Measurements from ENCODE around the gene KLF7.

KLF7 gene

DNA sequence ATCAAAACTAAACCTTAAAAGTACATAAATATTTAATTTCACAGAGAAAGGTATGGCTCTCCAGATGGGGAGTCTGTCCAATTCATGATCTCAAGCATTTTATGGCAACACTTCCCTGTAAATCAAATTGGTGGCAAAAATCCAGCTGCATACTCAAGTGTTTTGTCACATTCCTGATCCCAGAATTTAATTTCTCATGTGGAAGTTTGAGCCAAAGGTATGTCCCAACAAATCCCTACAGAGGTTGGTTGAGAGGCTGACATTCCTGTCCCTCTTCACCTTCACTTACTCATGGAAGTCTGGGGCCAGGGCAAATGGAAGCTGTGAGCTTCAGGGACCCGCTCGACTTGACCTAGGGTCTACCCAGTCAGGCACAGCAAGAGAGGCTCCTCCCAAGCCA lies 17.7 kb downstream of the KLF7 start:
- no peak for DNase-seq

DNA sequence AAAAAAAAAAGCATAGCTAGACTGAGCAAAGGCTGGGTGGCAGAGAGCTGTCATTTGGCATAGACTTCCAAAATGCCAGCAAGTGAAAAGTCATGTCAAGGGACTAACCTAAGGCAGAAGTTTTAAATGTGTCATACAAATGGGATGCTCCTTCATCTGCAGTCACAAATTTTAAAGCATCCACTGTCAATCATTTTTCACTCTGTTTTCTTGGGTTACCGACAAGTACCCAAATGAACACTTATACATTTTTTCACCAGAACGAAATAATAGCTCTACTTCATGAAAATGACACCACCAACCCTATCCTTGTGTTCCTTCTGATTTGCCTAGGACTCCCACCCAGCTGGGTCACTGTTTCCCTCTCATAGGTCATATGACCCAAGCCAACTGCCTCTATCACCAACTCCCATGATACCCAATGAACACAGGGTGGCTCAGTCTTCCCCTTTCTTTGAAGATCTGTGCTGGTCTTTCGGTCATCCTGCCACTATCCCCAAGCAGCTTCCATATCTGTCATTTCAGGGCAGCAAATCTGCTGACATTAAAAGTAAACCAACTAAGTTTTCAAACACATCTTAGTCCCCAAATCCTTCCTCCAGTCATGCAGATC lies 21.5 kb downstream of the KLF7 start:
- DNase-seq, result peak in 1 of 3 experiments; percentile 43

DNA sequence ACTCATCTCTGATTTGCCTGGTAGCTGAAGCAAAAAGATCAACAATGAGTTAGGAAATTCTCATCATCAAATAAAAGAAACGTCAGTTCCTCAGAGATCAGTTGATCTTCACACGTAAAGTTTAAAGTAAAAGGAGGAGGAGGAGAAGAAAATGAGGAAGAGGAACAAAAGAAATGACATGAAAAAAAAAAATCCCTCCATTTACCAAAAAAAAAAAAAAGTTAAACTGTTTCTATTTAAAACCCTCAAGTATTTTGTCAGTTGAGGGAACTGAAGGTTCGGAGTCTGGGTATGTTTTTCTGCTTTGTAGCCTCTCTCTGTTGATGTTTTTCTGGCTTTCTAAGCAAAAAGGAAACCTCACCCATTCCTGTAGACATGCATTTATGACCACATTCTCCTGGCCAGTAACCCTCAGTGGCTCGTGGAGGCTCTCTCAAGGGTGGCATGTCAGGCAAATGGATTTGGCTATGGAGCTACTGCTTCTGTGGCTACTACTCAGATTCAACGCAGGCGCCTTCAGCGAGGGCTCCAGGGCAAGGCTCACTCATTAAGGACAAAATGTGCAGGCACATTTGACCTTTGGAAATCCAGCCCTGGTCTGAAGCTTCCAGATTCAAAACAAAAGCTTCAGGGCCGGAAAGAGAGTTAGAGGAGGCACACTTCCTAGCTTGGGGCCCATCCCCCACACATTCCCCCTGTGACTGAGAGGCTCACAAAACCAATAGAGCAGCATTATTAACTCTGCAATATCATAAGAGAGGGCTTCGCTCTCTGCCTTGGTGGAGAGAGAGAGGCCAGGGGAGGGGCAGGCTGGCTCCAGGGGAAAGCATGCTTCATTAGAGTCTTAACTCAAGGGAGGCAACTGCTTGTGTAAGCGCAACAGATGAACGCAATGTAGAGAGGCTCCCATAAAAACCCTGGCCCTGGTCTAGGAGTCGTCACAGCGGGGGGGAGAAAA lies 22.3 kb downstream of the KLF7 start:
- peak; percentile 69 to 91 (median 70) for DNase-seq

DNA sequence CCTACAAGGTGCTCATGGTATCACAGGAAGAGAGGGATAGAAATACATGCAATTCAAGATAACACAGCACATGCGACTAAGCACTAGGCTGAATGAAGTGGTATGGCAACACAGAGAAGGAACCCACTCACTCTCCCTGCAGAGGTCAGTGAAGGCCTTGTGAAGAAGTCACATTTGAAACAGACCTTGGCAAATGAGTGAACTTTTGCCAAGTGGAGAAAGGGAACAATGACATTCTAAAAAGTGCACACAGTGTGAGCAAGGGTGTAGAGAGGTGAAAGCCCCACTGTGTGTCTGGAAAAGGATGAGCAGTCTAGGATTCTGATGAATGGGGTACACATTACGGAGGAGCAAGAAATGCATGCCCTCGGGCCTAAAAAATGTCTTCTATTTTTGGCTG lies 23.3 kb downstream of the KLF7 start:
- no peak for DNase-seq

DNA sequence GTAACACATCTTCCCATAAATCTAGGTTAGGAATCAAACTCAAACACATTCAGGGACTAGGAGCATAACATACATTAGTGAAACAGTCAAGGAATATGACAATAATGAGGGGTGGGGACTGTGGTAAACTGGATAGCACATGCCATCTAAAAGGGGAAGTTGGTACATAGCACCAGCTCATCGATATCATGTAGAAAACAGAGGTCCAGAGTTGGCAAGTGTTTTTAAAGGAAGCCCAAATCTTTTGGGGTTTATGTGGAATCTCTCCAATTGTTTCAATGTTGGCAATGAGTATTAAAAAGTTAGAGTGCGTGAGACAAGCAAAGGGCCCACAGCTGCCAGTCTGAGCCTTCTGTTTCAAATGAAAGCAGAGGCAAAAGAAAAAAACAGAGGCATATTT lies 24.4 kb downstream of the KLF7 start:
- DNase-seq, result no peak

DNA sequence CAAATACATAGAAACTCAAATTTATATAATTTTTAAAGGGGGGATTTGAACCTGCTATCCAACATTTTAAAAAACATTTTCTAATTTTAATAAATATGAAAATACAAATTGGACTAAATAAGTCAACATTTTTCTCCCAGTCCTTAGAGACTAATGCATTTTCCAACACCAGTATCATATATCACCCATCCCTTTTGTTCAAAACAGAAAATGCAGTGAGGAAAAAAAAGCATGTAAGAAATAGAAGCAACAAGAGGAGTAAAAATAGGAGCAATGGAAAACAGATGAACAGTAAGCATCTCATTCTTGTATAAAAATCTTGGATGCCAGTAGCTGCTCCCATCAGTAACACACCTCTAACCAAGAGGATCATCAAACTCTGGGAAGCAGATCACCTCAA lies 25.5 kb downstream of the KLF7 start:
- no peak for DNase-seq

DNA sequence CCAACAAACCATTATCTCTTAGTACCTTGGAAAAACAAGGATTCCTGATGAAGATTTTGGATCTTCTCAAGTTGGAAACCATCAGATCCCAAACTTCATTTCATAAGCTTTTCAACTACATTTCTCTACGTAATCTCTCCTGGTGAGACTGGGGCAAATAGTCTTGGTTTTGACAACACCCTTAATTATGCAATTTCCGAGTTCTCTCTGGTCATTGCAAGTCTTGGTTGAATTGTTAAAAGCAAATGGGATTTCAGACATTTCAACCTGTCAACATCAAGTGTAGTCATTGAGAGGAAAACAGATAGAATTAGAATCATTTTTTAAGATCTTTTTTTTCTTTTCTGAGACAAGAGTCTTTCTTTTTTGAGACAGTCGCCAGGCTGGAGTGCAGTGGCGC lies 26.2 kb downstream of the KLF7 start:
- DNase-seq, result no peak

DNA sequence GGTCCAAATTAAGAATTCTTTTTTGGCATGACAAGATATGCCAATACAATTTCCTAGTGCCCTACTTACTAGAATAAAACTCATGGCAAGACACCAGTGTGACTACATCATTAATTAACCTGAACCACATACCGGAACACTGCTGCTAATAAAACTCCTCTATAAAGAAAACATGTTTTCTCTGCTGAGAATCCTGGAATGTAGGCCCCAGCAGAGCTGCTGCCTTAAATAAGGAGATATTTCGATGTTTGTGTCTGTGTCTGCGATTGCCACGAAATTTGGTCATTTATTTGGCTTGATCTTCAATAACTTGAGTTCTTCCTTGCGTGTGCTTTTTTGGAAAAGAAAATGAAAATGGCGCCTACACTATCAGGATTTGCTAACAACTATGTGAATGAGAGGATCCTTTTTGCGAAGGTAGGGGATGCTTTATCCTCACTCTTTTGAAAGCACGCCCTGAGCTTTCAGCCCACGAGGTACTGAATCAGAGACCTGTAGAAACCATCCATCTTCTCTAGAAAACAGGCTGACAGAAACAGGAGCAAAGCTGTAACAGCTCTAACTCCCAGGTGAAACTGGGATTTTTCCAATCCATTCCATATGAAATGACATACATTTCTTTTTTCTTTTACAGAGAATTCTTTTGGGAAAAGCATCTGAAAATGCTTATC lies 27.0 kb downstream of the KLF7 start:
- DNase-seq, result no peak

DNA sequence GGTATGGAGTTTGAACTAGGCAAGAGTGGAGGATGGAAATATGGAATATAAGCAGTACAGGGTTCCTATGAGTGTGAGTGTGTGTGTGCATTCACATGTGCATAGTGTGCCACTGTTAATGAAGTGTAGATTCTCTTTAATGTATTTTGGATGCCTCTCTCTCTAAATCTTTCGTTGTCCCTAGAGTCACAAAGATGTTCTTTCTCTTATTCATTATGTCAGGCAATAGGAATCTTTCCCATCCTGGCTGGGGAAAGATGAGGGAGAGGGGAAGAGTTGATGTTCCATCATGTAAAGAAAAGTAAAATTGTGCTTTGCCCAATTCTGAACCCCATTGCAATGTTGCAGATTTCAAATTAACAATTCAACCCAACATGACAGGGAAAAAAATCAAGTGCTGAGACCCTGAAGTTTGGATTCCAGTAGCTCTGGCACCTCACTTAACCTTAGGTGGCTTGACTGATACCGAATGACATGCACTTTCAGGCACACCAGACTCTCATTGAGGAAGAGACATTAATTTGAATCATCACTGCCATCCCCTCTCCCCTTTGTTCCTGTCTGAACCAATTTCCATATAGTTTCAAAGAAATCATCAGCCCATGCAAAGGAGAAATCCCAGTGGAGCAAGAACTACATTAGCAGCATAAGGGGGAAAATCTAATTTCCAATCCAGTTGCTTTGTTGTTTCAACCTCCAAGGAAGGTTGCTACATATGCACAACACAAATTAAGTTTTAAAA lies 28.0 kb downstream of the KLF7 start:
- no peak for DNase-seq

DNA sequence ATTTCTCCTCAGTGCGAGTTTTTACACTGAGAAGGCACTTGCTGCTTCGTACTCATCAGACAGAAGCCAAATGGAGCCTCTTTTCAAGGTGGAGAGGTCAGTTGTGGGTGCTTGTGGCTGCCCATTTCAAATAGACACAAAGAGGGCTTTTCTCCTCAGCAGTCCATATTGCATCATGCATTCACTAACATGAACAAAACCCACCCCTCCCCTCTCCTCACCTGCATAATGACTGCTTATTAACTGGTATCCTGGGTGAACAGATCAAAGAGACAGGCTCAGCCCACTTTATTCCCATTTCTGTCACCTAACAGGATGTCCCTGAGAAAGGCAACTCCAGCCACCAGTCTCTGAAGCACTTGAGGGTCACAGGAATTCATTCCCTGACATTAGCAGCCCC lies 28.9 kb downstream of the KLF7 start:
- DNase-seq, result peak; percentile 4 to 74 (median 42)

DNA sequence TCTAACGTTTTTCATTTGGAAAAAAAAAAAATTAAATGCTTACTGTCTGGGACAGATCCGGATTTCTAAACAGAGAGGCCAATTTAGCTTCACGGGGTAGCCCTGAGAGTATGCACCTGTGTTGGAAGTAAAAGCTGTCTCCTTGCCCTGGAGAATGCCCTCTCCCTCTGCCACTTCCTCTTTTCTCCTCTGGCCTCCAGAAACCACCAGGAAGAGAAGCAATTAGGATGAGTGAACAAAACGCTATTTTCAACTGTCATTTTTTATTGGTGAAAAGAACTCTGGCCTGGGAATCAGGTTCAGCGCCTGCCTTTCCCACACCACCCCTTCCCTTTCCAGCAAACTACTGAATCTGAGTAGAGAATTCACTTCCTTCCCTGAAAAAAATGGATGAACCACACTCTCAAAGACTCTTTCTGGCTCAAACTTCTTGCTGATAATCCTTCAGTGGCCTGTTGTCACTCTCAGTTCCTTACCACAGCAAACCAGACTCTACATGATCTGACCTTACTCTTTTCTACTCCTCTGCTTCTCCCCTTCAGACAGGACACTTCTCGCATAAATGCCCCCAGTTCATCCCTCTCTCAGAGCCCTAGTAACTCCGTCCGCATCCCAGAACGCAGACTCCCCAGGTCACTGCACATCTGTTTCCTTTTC lies 29.8 kb downstream of the KLF7 start:
- DNase-seq, result no peak

DNA sequence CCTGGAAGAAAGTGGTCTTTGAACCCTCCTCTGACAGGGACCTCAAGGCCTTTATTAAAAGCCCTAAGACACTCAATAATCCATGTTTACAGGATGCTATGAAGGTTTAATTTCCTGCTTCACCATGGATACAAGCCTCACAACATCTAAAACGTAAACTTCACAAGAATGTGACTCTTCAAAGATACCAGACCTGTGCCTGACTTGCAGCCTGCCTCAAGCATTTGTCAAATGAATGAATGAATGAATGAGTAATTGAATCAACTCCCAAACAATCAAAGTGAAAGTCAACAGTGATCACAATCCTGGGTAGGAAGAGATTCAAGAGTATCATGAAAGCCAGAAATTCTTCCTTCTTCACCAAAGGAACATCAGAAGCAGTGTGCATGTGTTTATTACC lies 30.4 kb downstream of the KLF7 start:
- DNase-seq, result no peak

DNA sequence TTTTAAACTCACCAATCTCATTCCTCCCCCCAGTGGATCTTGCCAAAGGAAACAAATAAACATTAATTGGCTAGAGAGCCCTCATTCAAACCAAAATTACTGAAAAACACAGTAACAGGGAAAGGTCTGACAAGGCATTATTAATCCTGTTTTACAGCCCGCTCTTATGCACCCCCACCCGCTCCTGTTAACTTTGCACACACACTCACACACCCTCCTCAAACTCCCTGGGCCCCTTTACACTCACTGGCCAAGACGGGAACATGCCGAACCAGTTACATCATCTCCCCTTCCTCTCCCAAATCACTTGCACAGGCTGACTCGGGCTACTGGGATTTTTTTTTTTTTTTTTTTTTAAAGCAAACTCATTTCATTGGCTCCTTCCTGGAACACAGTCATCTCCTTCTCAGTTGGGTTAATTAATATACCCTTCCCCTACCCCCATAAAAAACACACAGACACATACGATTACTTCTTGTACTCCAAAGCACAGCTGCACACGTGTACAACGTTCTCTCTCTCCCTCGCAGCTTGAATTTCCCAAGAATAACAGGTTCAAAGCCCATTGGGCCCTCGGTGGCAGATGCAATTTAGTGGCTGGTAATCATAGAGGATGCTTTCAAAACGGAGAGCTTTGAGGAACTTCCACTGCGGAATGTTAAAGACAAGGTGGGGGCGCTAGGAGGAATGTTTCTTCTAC lies 31.8 kb downstream of the KLF7 start:
- peak; percentile 1 to 99 (median 97) for DNase-seq

DNA sequence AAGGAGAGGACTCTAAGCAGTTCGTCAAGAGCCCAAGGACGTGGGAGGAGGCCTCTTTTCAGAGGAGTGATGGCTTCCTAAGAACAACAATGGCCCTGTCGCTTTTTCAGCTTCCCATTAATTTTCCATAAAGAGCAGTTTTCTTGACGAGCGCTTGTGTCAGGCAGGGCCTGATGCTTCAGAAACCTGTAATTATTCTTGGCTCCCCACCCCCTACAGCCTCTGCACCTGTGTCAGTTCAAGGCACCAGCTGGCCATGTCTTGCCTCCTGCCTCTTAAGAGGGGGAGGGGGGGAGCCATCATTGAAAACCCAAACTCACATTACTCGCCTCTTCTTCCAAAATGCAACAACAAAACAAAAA lies 32.3 kb downstream of the KLF7 start:
- DNase-seq, result peak; percentile 84 to 99 (median 97)

DNA sequence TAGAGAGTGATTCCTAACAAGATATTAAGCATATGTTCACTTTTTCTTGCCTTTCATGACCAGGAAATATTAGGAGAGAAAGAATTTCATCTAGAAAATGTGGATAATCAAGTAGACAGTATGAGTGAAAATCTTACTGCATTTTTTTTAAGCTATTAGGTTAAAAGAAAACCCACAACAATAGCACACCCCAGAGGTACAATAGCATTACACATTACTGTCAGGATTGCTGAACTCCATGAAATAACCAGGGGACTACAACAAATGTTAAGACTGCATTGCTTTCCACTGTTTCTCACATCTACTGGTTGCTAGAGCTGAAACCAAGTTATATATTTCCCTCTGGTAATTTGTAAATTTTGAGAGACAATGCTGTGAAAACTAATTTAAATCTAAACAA lies 33.7 kb downstream of the KLF7 start:
- peak in 1 of 3 experiments; percentile 27 for DNase-seq

DNA sequence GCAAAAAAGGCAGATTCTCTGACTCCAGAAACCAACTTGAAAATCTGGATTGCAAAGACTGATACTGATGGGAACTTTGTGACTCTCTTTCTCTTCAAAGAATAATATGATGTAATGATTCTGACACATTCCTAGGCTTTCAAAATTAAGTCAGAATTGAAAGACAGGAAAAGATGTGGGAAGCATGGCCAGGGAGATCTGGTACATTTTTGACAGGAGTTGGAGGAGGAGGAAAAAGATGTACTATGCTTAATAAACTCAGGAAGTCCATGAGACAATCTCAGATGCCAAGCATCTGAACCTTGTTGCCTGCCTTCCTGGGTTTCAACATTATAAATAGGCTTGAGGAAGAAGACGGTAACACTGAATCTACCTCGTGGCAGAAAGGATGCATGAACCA lies 34.2 kb downstream of the KLF7 start:
- no peak for DNase-seq

DNA sequence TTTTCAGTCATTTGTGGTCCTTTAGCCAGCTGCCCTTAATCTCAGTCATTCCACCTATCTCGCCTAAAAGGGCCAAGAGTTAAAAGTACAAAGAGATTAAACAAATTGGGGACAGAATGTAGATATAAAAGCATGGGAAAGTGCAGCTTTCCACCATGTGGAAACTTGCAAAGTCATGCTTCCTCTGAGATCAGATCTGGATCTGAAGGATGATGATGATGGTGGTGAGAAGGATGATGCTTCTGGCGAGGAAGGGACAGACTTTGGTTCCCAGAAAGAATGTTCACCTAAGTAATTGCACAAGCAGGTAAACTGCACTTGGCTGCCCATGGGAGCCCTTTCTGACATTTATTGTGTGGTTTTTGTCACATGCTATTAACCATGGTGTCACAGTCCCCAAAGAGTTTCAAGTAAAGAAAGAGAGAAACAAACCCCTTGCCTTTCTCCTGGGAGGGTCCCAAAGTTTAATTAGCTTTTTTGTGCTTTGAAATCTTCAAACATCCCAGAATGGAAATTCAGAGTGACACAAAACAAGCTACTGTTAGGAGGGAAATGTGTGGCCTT lies 34.7 kb downstream of the KLF7 start:
- no peak for DNase-seq

DNA sequence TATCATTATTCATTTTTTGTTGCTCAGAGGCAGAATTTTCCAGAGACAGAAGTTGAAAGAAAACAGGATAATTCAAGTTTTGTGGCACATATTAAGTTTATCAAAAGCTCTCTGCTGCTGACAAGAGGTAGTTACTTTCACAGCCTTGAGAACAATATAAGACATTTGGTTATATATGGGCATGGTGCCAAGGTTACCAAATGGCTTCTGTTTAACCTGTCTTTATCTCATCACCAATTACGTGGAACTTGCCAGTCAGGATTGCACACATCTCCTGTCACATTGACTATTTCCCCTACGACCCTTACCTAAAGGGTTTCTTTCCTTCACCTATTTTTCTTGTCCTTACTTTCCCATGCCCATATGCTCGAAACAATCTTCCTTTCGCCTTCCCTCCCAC lies 35.9 kb downstream of the KLF7 start:
- DNase-seq, result peak in 1 of 3 experiments; percentile 32

DNA sequence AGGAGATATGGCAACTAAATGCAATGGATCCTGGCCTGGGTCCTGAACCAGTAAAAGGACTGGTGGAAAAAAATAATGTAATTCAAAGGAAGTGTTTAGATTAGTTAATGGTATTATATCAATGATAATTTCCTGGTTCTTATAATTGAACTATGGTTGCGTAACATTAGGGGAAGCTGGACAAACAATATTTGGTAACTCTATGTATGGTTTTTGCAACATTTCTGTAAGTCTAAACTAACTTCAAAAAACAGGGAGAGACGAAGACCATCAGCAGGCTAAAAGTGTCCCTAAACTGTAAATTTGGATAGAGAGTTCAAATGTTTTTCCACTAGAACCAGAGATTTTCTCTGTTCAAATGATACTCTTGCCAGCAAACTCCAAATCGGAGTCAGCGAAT lies 36.9 kb downstream of the KLF7 start:
- DNase-seq, result no peak

DNA sequence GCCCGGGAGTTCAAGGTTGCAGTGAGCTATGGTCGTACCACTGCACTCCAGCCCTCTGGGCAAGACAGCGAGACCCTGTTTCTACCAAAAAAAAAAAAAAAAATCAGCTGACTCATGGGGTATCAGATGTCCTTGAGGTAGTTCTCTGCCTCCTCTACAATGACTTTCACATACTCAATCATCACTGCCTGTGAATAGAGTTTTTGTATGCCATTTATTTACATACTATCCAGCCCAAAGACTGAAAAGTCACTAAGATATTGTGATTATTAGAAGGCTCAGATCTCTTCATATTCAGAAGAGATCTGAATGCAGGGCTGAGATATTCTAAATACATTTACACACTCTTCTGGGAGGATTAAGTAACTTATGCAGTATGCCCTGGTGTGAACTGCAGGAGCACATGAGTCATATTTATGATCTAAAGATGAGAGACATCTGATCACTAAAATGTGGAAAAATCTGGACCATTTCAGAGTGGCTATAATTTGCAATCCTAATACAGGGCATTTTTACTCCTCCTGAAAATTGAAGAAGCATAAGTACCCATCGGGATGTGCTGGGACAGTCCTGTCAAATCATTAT lies 38.9 kb downstream of the KLF7 start:
- no peak for DNase-seq

DNA sequence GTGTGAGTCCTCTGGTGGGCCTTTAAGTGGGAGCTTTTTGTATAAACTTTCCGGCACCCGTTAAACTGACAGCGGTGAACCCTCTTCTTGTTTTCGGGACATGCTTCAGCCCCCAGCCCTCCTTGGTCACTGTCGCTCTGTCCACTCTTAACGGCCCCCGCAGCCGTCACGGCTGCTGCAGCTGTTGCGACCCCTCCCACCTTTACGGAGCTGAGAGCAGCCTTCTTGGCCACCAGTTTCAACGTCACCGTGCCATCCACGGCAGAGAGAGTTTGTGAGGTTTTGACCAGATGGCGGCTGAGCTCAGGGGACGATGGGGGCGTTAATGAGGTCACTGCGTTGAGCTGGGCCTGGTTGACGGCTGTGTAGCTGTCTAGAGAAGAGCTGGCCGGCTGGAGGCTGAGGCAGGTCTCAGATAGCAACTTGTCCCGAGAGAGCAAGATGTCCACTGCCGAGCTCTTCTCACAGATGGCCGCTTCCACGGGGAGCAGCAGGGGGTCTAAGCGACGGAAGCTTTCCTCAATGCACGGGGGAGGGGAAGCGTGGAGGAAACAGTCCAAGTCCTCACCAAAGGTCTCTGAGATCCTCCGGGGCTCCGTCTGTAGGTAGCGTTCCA lies 41.9 kb downstream of the KLF7 start:
- no peak for DNase-seq

All from NCI-H1417 (cell line).